Stimulated activated naive CD4-positive, alpha-beta T cell treated with Interleukin-2 at 50 U/mL for 16 hours (primary cell): Measurements from ENCODE around the gene ELOF1.
"Not testable (repeated sequence)": the region's sequence is repeated elsewhere in the genome, so short reads cannot be mapped to it uniquely, and the experiment has no call there.

Experiments
- DNase-seq: peaks from one replicate; lab custom pipeline; 2025; lab: John Stamatoyannopoulos, UW

Gene ELOF1

GRCh38 chr19:11558881-11559828 lies at the start of gene ELOF1:
ELOF1 (minus strand) TSS chr19:11559230; CDS start chr19:11554347, 4,883 bp downstream.
- DNase-seq: peak; percentile 96

GRCh38 chr19:11606484-11606883 lies 47.5 kb upstream of the ELOF1 start:
- DNase-seq: no peak

GRCh38 chr19:11599704-11600103 lies 40.7 kb upstream of the ELOF1 start:
- not testable (repeated sequence) for DNase-seq

GRCh38 chr19:11598746-11599145 lies 39.7 kb upstream of the ELOF1 start:
- no peak for DNase-seq

- DNase-seq: no peak
These were observed 39.1 kb upstream of the ELOF1 start for GRCh38 chr19:11598103-11598483.

GRCh38 chr19:11597202-11598102 lies 38.4 kb upstream of the ELOF1 start, which contains the start of gene ZNF627:
ZNF627 (plus strand) TSS chr19:11597483; CDS start chr19:11597628, 145 bp downstream.
- DNase-seq: peak; percentile 96

GRCh38 chr19:11596156-11596555 lies 37.1 kb upstream of the ELOF1 start:
- DNase-seq: no peak

GRCh38 chr19:11594084-11594483 lies 35.1 kb upstream of the ELOF1 start:
- no peak for DNase-seq

GRCh38 chr19:11587975-11588631 lies 29.1 kb upstream of the ELOF1 start:
- DNase-seq: no peak

GRCh38 chr19:11587302-11587974 lies 28.4 kb upstream of the ELOF1 start:
- DNase-seq: peak; percentile 66

GRCh38 chr19:11586331-11586730 lies 27.3 kb upstream of the ELOF1 start:
- no peak for DNase-seq

- DNase-seq: peak; percentile 29
These were observed 22.7 kb upstream of the ELOF1 start for GRCh38 chr19:11581740-11582139.

GRCh38 chr19:11580116-11580515 lies 21.1 kb upstream of the ELOF1 start:
- DNase-seq: no peak

- DNase-seq: peak; percentile 34
These were observed 19.5 kb upstream of the ELOF1 start for GRCh38 chr19:11578258-11579142.

- DNase-seq: no peak
These were observed 18.6 kb upstream of the ELOF1 start, which contains the start of gene ACP5 for GRCh38 chr19:11577451-11578257. ACP5 (minus strand) TSS chr19:11577645; CDS start chr19:11577317, 328 bp downstream.

GRCh38 chr19:11576227-11576626 lies 17.2 kb upstream of the ELOF1 start:
- no peak for DNase-seq

- DNase-seq: no peak
These were observed 15.7 kb upstream of the ELOF1 start for GRCh38 chr19:11574689-11575088.

GRCh38 chr19:11573763-11574162 lies 14.7 kb upstream of the ELOF1 start:
- not testable (repeated sequence) for DNase-seq

- not testable (repeated sequence) for DNase-seq
These were observed 14.3 kb upstream of the ELOF1 start for GRCh38 chr19:11573354-11573753.
